ENCODE data around the gene BEND3. TPM values are rescaled to one million over a fixed set of nuclear protein-coding genes. Genes with fewer than 3 reads are reported as not detected.
"Not testable (repeated sequence)": the region's sequence is repeated elsewhere in the genome, so short reads cannot be mapped to it uniquely, and the experiment has no call there.

Gene BEND3
- total and polyA plus RNA-seq, 12 donors: 0.37 to 2.3 (median 1.3) TPM

GRCh38 chr6:107144014-107144413 is 28.7 kb upstream of the BEND3 start:
- DNase-seq: no peak
- intact Hi-C loops (cut with DNase I): no loop called here
- no peaks in the 10 kb centered on the region for H3K27me3 ChIP-seq
- ATAC-seq: no peak
- TF ChIP-seq CTCF (IDR thresholded peaks at IDR 0.05): no peak
- no peaks in the 10 kb centered on the region for H3K9me3 ChIP-seq
- no peak overlapping the region for H3K27ac ChIP-seq
- no peaks in the 10 kb centered on the region for H3K4me1 ChIP-seq
- no peak overlapping the region for H3K4me3 ChIP-seq
- H3K36me3 ChIP-seq: no peaks in the 10 kb centered on the region

- H3K36me3 ChIP-seq: no peaks in the 10 kb centered on the region
- H3K4me1 ChIP-seq: no peaks in the 10 kb centered on the region
- intact Hi-C loops (cut with DNase I): no loop called here
- no peak overlapping the region for H3K4me3 ChIP-seq
- no peak for ATAC-seq
- H3K27ac ChIP-seq: no peak overlapping the region
- no peak for DNase-seq
- no peaks in the 10 kb centered on the region for H3K27me3 ChIP-seq
- WGBS, 2 donors: 66 to 68% methylated on average over 3 of the region's 3 CpGs
- TF ChIP-seq CTCF (IDR thresholded peaks at IDR 0.05): no peak
- no peaks in the 10 kb centered on the region for H3K9me3 ChIP-seq
These were observed 25.3 kb upstream of the BEND3 start for GRCh38 chr6:107140581-107140980.

GRCh38 chr6:107136324-107136723 is 21.0 kb upstream of the BEND3 start:
- intact Hi-C loops (cut with DNase I): loop anchor here in 1 of 10 donors (10.0 kb wide), 1 partner anchor 568 kb away; no protein-coding TSS in a partner anchor
- H3K9me3 ChIP-seq, H3K4me1 ChIP-seq, DNase-seq, H3K36me3 ChIP-seq, H3K27ac ChIP-seq, H3K4me3 ChIP-seq, H3K27me3 ChIP-seq, ATAC-seq: not testable (repeated sequence)
- WGBS, 2 donors: 86 to 89% methylated on average over 3 of the region's 3 CpGs

GRCh38 chr6:107135048-107135680 is 19.8 kb upstream of the BEND3 start:
- intact Hi-C loops (cut with DNase I): loop anchor here in 1 of 10 donors (10.0 kb wide), 1 partner anchor 570 kb away; no protein-coding TSS in a partner anchor
- not testable (repeated sequence) for DNase-seq, H3K27me3 ChIP-seq, H3K4me3 ChIP-seq, H3K36me3 ChIP-seq, H3K4me1 ChIP-seq, H3K9me3 ChIP-seq, H3K27ac ChIP-seq
- WGBS, 2 donors: 71 to 79% methylated on average over 14 of the region's 14 CpGs
- peak in 4 of 8 donors; percentile 41 to 72 (median 58) for ATAC-seq

GRCh38 chr6:107132330-107132954 is 17.1 kb upstream of the BEND3 start:
- ATAC-seq (no peak), DNase-seq (no peak)
- H3K9me3 ChIP-seq: no peaks in the 10 kb centered on the region
- no peak overlapping the region for H3K4me3 ChIP-seq
- H3K4me1 ChIP-seq: peaks cover 0 to 13% (median 4%) of the 10 kb centered on the region in 9 donors
- peak in 8 of 9 donors; percentile 31 to 60 (median 48) for TF ChIP-seq CTCF (IDR thresholded peaks at IDR 0.05)
- no peaks in the 10 kb centered on the region for H3K27me3 ChIP-seq
- H3K27ac ChIP-seq: no peak overlapping the region
- 48 to 53% methylated on average over 8 of the region's 8 CpGs for WGBS, 2 donors
- intact Hi-C loops (cut with DNase I): loop anchor here in 2 of 10 donors (5.0 to 10.0 kb wide), 2 partner anchors 572 to 715 kb away; no protein-coding TSS in a partner anchor
- H3K36me3 ChIP-seq: no peaks in the 10 kb centered on the region

Measured in heart right ventricle (tissue), 16 donors.